HepG2 (cell line): ENCODE results near the gene NR2F1-AS1. TPM values are rescaled to one million over a fixed set of nuclear protein-coding genes. Genes with fewer than 3 reads are reported as not detected.

Source experiments
- ATAC-seq: fragments of 200-7000 bp; cut with Tn5 transposase; 3 replicates; pipeline ENCODE4 v1.9.1; 2020; ENCODE audit warnings: mild to moderate bottlenecking, moderate library complexity
- BruUV-seq: library from RNA; stranded (reverse); fragments of 400-500 nt; replicated peaks from 2 replicates; lab custom pipeline; 2021; lab: Mats Ljungman, UMichigan
- CTCF ChIA-PET: fragments of 300-600 bp; formaldehyde crosslinking; extraction: SDS; loops from one replicate; lab custom pipeline; 2021; ENCODE audit warnings: low total read pairs, inconsistent platforms, low intra/inter-chr PET ratio; lab: Yijun Ruan, JAX
- POLR2A ChIA-PET: fragments of 350-600 bp; sonication (Branson Sonifier 250); formaldehyde crosslinking; loops from one replicate; lab custom pipeline; 2020; ENCODE audit warnings: antibody characterized with exemption, inconsistent platforms; lab: Yijun Ruan, JAX
- DNase-seq: peaks from one replicate; pipeline ENCODE4 v3.0.0-alpha.2; 2015; ENCODE audit warnings: low spot score
- FAIRE-seq: peaks from 3 replicates; lab custom pipeline; 2011; peaks lifted over from hg19 to GRCh38; lab: Jason Lieb, UNC
- H2AFZ ChIP-seq: one replicate; pipeline ENCODE4 v1.6.1; 2011; ENCODE audit warnings: low read length, inconsistent platforms
- H3K27ac ChIP-seq: fragments of 300-600 bp; 3 replicates; pipeline ENCODE4 v1.8.0; 2011; ENCODE audit warnings: mixed run types, mild to moderate bottlenecking, mixed read lengths, low read length, inconsistent platforms; ENCODE audit not compliant: insufficient read depth; ENCODE audit errors: extremely low read length
- H3K27me3 ChIP-seq, 2 experiments: fragments of 200-600 bp in 1 of 2; 2 replicates in 1 of 2; 3 replicates in 1 of 2; pipeline versions ENCODE4 v1.6.0 to v1.8.0; 2011; ENCODE audit warnings: low read length in 2 of 2, mild to moderate bottlenecking in 2 of 2, moderate library complexity in 2 of 2, inconsistent platforms in 1 of 2; ENCODE audit not compliant: insufficient read depth in 2 of 2, control insufficient read depth in 1 of 2
- H3K36me3 ChIP-seq, 2 experiments: fragments of 200-600 bp in 1 of 2; replicated peaks in 1 of 2; 2 replicates in 1 of 2; 3 replicates in 1 of 2; pipeline versions ENCODE4 v1.5.1 to v1.8.0; 2011; ENCODE audit warnings: low read length in 2 of 2, inconsistent platforms in 1 of 2; ENCODE audit not compliant: insufficient read depth in 2 of 2, control insufficient read depth in 1 of 2
- H3K4me1 ChIP-seq: 2 replicates; pipeline ENCODE4 v1.5.1; 2012; ENCODE audit warnings: low read length, inconsistent platforms; ENCODE audit not compliant: insufficient read depth
- H3K4me2 ChIP-seq: 2 replicates; pipeline ENCODE4 v1.6.0; 2011; ENCODE audit warnings: low read depth, low read length, inconsistent platforms
- H3K4me3 ChIP-seq, 3 experiments: fragments of 200-600 bp in 1 of 3; sonication (generic), shearing (Covaris generic) in 1 of 3; replicated peaks in 1 of 3; 2 replicates each; pipeline ENCODE4 v1.5.1; 2011 to 2016; ENCODE audit warnings: low read length in 3 of 3, inconsistent platforms in 2 of 3, low read depth in 2 of 3, mild to moderate bottlenecking in 2 of 3, control low read depth in 1 of 3, mixed read lengths in 1 of 3; ENCODE audit not compliant: insufficient read depth in 1 of 3
- H3K79me2 ChIP-seq: one replicate; pipeline ENCODE4 v1.6.1; 2011; ENCODE audit warnings: low read length, inconsistent platforms; ENCODE audit not compliant: insufficient read depth
- H3K9ac ChIP-seq: 2 replicates; pipeline ENCODE4 v1.6.0; 2011; ENCODE audit warnings: mild to moderate bottlenecking, low read depth, low read length, inconsistent platforms; ENCODE audit not compliant: insufficient read depth
- H3K9me3 ChIP-seq: 2 replicates; pipeline ENCODE4 v1.5.1; 2012; ENCODE audit warnings: mild to moderate bottlenecking, low read length
- H4K20me1 ChIP-seq: 2 replicates; pipeline ENCODE4 v1.6.0; 2011; ENCODE audit warnings: inconsistent platforms, mild to moderate bottlenecking, low read length, moderate library complexity; ENCODE audit not compliant: insufficient read depth
- CEBPB ChIP-seq: IDR thresholded peaks from 2 replicates; pipeline ENCODE4 v1.6.1; 2011; ENCODE audit warnings: low read depth, low read length, improper control_type of control experiment, borderline replicate concordance
- RFX1 ChIP-seq: fragments of 450-650 bp; IDR thresholded peaks from 2 replicates; pipeline ENCODE4 v1.6.1; 2017
- RFX3 ChIP-seq: IDR thresholded peaks from 2 replicates; pipeline ENCODE4 v1.6.1; 2016; ENCODE audit warnings: missing biosample characterization, missing genetic modification reagents
- RFX5 ChIP-seq: IDR thresholded peaks from 2 replicates; pipeline ENCODE4 v1.6.1; 2011; ENCODE audit warnings: low read depth, low read length, improper control_type of control experiment
- ZNF574 ChIP-seq: sonication (generic); formaldehyde crosslinking; IDR thresholded peaks from 2 replicates; pipeline ENCODE4 v1.4.0; 2020; ENCODE audit warnings: missing genetic modification reagents
- ZNF639 ChIP-seq: conservative IDR thresholded peaks from 2 replicates; pipeline ENCODE4 v1.6.1; 2018; ENCODE audit warnings: missing genetic modification reagents
- WGBS: methylation state at CpG from one replicate; pipeline ENCODE4 v1.1.6; 2017; ENCODE audit warnings: low lambda C conversion rate; 5-methylcytosine and 5-hydroxymethylcytosine counted together
- in situ Hi-C: cut with HindIII; loops from 2 replicates; pipeline ENCODE4 v1.10.0; 2017; ENCODE audit warnings: low pct_unique_long_range_greater_than_20kb; ENCODE audit not compliant: extremely low pct_ligation_motif_present
- intact Hi-C: fragments of 100-400 bp; cut with micrococcal nuclease; formaldehyde crosslinking; loops from one replicate; pipeline ENCODE4 v1.10.0; 2022; ENCODE audit not compliant: unreplicated experiment
- polyA plus RNA-seq, 8 experiments: library from polyadenylated mRNA; depleted of rRNA in 3 of 8; stranded (reverse) in 7 of 8; unstranded in 1 of 8; fragments of >200 nt; fragmentation: Illumina TruSeq in 4 of 8; extraction: Trizol in 4 of 8; gene quantifications; 2 replicates each; pipeline versions ENCODE4 v1.2.1 to v1.2.3, GENCODE V29; 2011 to 2016; ENCODE audit warnings: low read depth in 4 of 8, missing spikeins in 1 of 8, mixed read lengths in 1 of 8; ENCODE audit not compliant: insufficient read depth in 1 of 8
- total RNA-seq, 5 experiments: library from RNA; depleted of rRNA; stranded (reverse); fragments of >200 nt; fragmentation: Illumina TruSeq; extraction: Trizol; gene quantifications; 2 replicates each; pipeline ENCODE4 v1.2.3, GENCODE V29; 2016; ENCODE audit warnings: low read depth in 1 of 5

The NR2F1-AS1 gene
- total and polyA plus RNA-seq, 2 of the 13 experiments (the other 11 are each of a cell fraction or from before 2014, with no cell fraction given) = 2.8 TPM

DNA sequence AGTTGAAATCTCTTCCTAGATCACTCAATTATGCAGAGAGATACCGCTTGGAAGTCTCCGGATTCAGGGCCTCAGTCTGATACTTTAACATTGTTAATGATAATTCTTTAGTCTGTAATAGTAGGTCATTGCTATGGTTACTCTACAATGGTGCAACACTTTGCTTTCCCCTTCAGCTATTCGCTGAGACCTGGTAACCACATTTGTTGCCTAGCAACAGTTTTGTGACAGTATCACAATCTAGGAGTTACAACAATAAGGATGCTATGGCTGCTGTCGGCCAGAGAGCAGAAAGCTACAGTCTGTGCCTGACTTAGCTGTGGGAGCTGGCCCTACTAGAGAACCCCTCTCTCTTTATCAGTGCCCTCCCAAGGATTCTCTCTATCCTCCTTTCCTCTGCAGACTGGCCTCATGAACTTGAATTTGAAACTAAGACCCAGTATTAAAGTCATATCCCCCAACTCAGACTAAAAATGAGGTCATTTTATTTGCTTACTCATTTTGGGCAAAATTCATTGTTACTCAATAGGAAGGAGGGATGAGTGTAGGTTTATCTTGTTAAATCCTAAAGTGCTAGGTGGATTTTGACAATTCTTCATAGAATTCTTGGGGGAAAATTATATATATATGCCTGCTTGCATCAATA is 41.3 kb upstream of the NR2F1-AS1 start:
- no TSS peak for BruUV-seq
- H3K4me1 ChIP-seq = peaks cover 6% of the 10 kb centered on the region
- no peaks in the 10 kb centered on the region for H3K27me3 ChIP-seq
- DNase-seq = peak; percentile 46
- no peak overlapping the region for H3K27ac ChIP-seq
- no peaks in the 10 kb centered on the region for H4K20me1 ChIP-seq
- POLR2A ChIA-PET = interaction anchor here (1.0 kb wide), 1 partner anchor 39 kb away, joined by 3 read pairs; the partner anchor contains the start of gene NR2F1
- in situ Hi-C loops = no loop called here
- no peaks in the 10 kb centered on the region for H3K9me3 ChIP-seq
- TF ChIP-seq RFX1 (peak; percentile 76), ZNF639 (CRISPR knock-in tag) (no peak), RFX3 (CRISPR knock-in tag) (peak; percentile 57; the same call in 1 of the 2 replicates), CEBPB (peak; percentile 76), RFX5 (0 out of 2 replicates have a peak, but pooled peaks have one; percentile 56), ZNF574 (CRISPR knock-in tag) (no peak)
- TF ChIP-seq, all 625 proteins: peak for 4
- Histone ChIP-seq H3K36me3 (no peaks in the 10 kb centered on the region), H3K79me2 (no peaks in the 10 kb centered on the region), H3K9ac (no peak overlapping the region), H2AFZ (no peak overlapping the region), H3K4me2 (peak overlapping the region; percentile 83; the same call in 1 of the 2 replicates), H3K4me3 (peak overlapping the region in 1 of 3 experiments; percentile 81; a peak in 2 of 6 replicates)
- intact Hi-C loops = loop anchor here (5.0 kb wide), 2 partner anchors 95 to 175 kb away; no protein-coding TSS in a partner anchor
- peak; percentile 7; the same call in 2 of the 3 replicates for ATAC-seq
- FAIRE-seq = no peak
- 56% methylated on average over 4 of the region's 4 CpGs for WGBS
- CTCF ChIA-PET = no interaction called here
